ENCODE measurements around the gene CAMK2A. TPM values are rescaled to one million over a fixed set of nuclear protein-coding genes. Genes with fewer than 3 reads are reported as not detected.

Gene CAMK2A
- total and polyA plus RNA-seq, 2 donors (not counting 3 experiments of a cell fraction or from before 2014, with no cell fraction given), result not detected

DNA sequence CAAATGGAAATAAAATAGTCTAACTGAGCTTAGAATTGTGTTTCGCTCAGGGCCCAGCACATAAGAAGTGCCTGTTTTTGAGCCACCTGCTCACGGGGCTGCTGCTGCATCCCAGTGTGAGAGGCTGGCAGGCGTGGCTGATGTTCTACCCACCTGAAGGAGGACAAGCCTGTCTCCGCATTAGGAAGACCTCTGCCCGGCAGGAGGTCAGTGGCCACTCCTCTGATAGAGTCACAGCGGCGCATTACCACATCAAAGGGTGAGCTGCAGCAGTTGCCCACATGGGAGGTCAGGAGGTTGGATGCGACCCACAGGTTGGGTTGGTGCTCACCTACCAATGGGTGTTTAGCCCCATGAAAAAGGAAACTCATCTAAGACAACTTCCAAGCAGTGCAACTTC, 103.4 kb downstream of the CAMK2A start:
- no peaks in the 10 kb centered on the region for H3K79me2 ChIP-seq (ENCODE audit: control insufficient read depth, insufficient read depth, low read length)
- H3K36me3 ChIP-seq (ENCODE audit: control insufficient read depth in 2 of 2, extremely low read depth in 1 of 2, insufficient read depth in 2 of 2, low read length in 2 of 2), result no peaks in the 10 kb centered on the region
- no peaks in the 10 kb centered on the region for H3K4me1 ChIP-seq (ENCODE audit: control insufficient read depth, extremely low read depth, insufficient read depth, low read length)
- POLR2A ChIA-PET, result no interaction called here
- no peak overlapping the region for H2AFZ ChIP-seq (ENCODE audit: low read depth, low read length)
- intact Hi-C loops (cut with micrococcal nuclease) (no loop called here), dilution Hi-C loops (cut with MboI; ENCODE audit: extremely low pct_ligation_motif_present, low sequenced_read_pairs) (no loop called here)
- CTCF ChIA-PET, result interaction anchor here (3.1 kb wide), 1 partner anchor 10 kb away, joined by 10 read pairs; no protein-coding TSS in a partner anchor
- H3K27me3 ChIP-seq (ENCODE audit: control insufficient read depth in 2 of 2, insufficient read depth in 2 of 2, low read length in 2 of 2), result peaks cover 36 to 46% of the 10 kb centered on the region in 2 experiments
- no TSS peak for BruUV-seq (replicated peaks)
- H4K20me1 ChIP-seq (replicated peaks; ENCODE audit: control insufficient read depth, extremely low read depth, insufficient read depth, low read length), result no peaks in the 10 kb centered on the region
- FAIRE-seq (no peak), DNase-seq (ENCODE audit: low read depth, low spot score) (no peak)
- no peak overlapping the region for H3K4me3 ChIP-seq (replicated peaks in 1 of 3; ENCODE audit: insufficient read depth in 1 of 3, low read depth in 1 of 3, low read length in 3 of 3)
- H3K4me2 ChIP-seq (ENCODE audit: insufficient read depth, low read length), result no peak overlapping the region
- H3K9me3 ChIP-seq (replicated peaks; ENCODE audit: control insufficient read depth, insufficient read depth, low read length), result no peaks in the 10 kb centered on the region
- no peaks in the 10 kb centered on the region for H3K9me1 ChIP-seq (replicated peaks; ENCODE audit: control insufficient read depth, extremely low read depth, insufficient read depth, low read length)
- TF ChIP-seq JUN (IDR thresholded peaks at IDR 0.05; ENCODE audit: borderline replicate concordance, insufficient read depth, insufficient read length, low read depth), result no peak
- TF ChIP-seq MYC (IDR thresholded peaks at IDR 0.05; ENCODE audit: low read depth, low read length), result no peak
- TF ChIP-seq FOS (IDR thresholded peaks at IDR 0.05; ENCODE audit: borderline replicate concordance, insufficient read depth, low read length), result no peak
- no peak for TF ChIP-seq POLR2AphosphoS5 (IDR thresholded peaks at IDR 0.05; ENCODE audit: insufficient read depth, low read depth, low read length)
- TF ChIP-seq MAX (IDR thresholded peaks at IDR 0.05; ENCODE audit: insufficient read depth, insufficient read length), result no peak
- no peak for TF ChIP-seq POLR2A (IDR thresholded peaks at IDR 0.05; ENCODE audit: low read depth, low read length)
- TF ChIP-seq CTCF (IDR thresholded peaks at IDR 0.05; ENCODE audit: extremely low read depth in 1 of 2, insufficient read depth in 1 of 2, low read depth in 1 of 2, low read length in 2 of 2), result no peak
- TF ChIP-seq GATA2 (IDR thresholded peaks at IDR 0.05; ENCODE audit: insufficient read depth, insufficient read length, low read depth, low read length), result no peak
- TF ChIP-seq EZH2 (IDR thresholded peaks at IDR 0.05; ENCODE audit: borderline replicate concordance, low read depth, low read length, severe bottlenecking), result no peak
- H3K27ac ChIP-seq (ENCODE audit: insufficient read depth, low read depth, low read length), result no peak overlapping the region
- no peak overlapping the region for H3K9ac ChIP-seq (replicated peaks; ENCODE audit: extremely low read depth, insufficient read depth, low read length)

Data from endothelial cell of umbilical vein (primary cell).